ENCODE data around the gene TSPAN12.

The TSPAN12 gene

DNA sequence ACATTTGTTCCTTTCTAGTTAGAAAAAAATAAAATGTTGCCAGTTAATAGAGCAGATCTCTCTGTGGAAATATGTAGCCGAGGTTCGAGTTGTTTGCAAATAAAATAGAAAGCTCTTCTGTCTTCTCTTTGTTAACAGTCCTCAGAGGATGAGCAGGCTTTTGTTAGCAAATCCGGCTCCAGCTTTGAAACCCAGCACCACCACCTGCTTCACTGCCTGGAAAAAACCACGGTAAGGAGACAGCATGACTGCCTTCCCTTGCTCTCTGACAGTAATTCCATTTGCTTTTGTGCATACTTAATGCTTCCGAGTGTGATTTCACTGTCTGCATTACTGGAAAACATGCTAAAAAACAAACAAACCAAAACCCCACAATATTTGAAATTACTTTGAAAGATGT is 115.6 kb downstream of the TSPAN12 start:
- no peak for DNase-seq (ENCODE audit: low spot score)

DNA sequence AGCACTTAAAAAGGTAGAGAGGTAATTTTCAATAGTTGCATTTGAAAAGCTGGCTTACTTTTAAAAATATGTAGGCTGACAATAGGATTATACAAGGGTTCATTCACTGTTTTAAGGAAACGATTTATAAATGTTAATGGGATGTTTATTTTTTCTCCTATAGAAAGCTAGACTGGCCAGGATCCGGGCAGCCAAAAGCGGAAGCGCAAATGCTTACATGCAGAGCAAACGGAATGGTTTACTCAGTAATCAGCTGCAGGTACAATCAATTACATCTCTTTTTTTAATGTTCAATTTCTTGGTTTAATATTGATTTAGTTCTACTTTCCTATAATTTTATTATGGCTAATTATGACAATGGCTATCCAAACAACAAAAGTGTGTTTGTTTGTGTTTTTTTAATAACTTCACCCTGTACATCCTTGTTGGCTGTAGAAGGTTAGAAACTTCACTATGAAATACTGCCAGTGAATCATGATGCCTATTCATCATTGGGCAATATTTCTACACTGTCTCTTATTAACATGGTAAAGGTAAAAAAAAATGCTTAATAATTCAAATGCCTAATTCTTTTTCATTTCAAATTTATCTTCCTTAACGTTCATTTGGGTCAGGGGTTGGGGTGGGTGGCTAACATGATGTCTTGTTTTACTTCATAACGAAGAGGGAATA is 116.4 kb downstream of the TSPAN12 start:
- DNase-seq (ENCODE audit: low spot score), result no peak

GRCh38 chr7:120740348-120740747 is 117.6 kb downstream of the TSPAN12 start:
- DNase-seq (ENCODE audit: low spot score), result no peak

DNA sequence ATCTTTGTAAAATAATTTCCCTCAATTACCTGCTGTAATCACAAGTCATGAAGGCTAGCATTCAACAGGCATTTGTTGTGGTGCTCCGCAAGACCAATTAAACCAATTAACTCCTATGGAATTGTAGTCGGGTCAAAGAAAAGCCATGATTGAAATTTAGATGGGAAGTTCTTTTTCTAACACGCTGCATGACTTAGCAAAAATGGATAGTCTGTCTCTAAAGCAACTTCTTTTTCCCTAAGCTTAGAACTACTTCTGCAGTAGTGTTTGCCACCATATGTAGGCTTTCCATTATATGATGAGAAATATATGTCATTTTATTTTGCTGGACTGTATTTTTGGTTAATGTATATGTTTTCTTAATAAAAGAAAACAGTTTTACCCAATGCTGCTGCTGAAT is 119.1 kb downstream of the TSPAN12 start:
- no peak for DNase-seq (ENCODE audit: low spot score)
